ENCODE measurements around the gene PKP4. TPM values are rescaled to one million over a fixed set of nuclear protein-coding genes. Genes with fewer than 3 reads are reported as not detected.

Gene PKP4
- total RNA-seq, 1 donor from 2014 or later, result 70.4 TPM

DNA sequence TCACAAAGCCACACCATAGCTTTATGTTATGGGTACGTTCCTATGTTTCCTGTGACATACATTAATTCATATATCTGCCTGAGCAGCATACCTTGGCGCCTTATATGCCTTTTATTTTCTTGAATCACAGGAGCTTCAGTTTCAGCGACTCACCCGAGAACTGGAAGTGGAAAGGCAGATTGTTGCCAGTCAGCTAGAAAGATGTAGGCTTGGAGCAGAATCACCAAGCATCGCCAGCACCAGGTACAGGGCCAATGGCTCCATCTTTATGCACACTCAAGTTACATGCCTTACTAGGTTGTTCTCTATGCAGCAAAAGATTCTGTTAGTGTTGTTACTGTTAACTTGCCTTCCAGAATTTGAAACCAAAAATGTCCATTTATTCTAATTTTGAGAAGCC lies 120.4 kb downstream of the PKP4 start:
- intact Hi-C loops (cut with micrococcal nuclease), result no loop called here
- DNase-seq, result no peak
- no peak for ATAC-seq

DNA sequence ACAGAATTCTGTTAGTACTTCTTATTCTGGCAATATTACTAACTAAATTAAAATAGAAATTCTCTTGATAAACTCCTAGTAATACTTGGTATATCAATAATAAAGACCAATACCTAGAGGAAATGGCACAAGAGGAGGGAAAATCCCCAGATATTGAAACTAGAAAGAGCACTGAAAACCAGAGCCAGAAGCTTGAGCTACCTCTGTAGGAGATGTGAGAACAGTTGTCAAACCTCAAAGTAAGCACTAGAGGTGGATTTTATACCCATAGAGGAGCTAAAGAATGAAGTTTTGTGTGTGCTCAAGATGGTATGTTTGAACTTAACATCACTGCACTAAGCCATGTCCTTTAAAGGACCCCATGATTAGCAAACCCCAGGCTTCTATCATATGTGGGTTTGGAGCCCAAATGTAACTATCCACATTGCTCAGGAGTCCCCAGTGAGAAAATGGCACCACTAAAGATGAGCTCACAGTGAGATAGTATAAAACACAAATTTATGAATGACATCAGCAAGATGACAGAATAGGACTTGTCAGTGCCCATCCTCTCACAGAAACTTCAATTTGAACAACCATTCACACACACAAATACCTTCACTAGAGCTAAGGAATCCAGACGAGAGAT lies 122.1 kb downstream of the PKP4 start:
- ATAC-seq, result no peak
- intact Hi-C loops (cut with micrococcal nuclease), result no loop called here
- DNase-seq, result no peak

DNA sequence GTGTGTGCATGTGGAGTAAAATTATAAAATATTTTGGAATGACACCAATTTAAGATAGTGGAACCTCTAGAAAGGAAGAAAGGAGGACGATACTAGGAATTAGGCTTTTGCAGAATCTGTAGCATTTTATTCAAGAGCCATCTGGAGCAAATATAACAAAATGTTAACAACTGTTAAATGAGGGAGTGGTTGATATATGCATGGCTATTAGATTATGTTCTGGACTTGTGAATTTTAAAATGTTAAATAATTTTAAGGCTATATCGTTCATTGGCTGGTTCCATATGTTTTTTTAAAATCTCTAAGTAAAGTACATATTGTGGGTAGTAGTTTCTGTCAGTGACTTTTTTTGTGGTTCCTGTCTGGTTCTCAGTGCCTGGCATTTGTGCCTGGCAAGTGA lies 123.2 kb downstream of the PKP4 start:
- ATAC-seq (no peak), DNase-seq (no peak)
- intact Hi-C loops (cut with micrococcal nuclease), result no loop called here

DNA sequence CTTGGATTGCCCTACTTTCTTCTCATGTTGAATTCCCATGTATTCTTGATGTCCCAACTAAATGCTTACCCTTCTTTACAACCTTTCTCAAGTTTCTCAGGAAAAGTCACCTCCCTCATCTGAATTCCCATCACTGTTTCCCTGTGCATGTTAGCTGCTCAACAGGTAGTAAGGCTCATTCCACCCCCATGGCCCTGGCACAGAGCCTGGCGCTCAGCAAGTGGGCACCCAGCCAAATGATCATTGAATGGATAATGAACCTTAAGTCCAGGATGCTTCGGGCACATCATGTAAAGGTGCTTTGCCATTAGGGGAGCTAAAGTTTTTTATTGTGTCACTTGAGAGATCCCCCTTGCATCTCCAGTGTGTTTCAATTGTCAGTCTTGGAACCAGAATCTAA lies 124.0 kb downstream of the PKP4 start:
- ATAC-seq (no peak), DNase-seq (no peak)
- intact Hi-C loops (cut with micrococcal nuclease), result no loop called here

DNA sequence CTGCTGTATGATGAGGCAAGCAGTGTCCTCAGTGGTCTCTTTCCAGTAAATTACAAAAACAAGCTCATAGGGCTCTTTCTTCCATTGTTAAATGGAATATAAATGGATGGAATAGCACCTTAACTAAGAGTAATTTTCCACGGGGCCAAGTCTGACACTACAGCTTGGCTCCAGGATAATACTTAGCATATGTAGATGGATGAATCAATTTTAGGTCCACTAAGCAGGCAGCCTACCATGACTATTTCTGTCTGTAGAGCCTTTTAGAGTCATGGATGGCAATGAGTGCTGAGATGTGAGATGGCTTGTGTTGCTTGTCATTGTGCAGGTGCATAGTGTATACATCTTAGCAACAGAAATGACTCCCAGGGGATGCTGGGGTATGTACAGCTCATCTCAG lies 125.9 kb downstream of the PKP4 start:
- intact Hi-C loops (cut with micrococcal nuclease), result no loop called here
- ATAC-seq (no peak), DNase-seq (no peak)

DNA sequence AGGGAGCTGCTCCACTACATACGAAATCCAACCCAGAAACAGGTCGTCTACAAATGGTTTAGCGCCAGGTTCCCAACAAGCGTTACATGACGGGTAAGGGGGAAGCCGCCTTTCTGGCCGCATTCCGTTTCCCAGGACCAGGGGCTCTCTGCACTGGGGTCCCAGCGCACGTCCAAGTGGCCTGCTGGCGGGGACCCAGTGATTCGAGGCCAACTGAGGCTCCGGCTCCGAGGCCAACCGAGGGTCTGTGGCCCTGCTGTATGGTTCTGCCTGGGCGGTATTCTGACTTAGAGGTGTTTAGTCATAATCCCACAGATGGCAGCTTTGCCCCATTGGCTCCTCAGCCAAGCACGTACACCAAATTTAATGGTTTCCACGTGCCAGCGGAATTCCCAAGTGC lies 127.2 kb downstream of the PKP4 start:
- DNase-seq (no peak), ATAC-seq (no peak)
- intact Hi-C loops (cut with micrococcal nuclease), result no loop called here

DNA sequence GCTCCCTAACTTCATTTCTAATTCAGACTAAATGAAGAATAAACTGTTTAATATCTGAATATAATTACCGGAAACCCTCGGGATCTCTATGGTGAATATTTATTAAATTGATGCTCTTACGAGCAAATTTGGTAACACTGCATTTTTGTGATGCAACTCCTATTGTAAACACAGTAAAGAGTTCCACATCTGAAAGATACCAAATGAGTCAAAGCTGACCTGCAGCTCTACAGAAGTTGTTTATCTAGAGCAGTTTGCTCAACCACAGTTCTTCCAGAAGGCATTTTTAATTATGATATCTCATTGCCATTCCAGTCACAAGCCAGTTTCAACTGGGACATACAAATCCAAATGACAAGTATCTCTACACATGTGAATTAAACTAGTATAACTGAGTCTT lies 129.7 kb downstream of the PKP4 start:
- intact Hi-C loops (cut with micrococcal nuclease), result no loop called here
- DNase-seq (no peak), ATAC-seq (no peak)

DNA sequence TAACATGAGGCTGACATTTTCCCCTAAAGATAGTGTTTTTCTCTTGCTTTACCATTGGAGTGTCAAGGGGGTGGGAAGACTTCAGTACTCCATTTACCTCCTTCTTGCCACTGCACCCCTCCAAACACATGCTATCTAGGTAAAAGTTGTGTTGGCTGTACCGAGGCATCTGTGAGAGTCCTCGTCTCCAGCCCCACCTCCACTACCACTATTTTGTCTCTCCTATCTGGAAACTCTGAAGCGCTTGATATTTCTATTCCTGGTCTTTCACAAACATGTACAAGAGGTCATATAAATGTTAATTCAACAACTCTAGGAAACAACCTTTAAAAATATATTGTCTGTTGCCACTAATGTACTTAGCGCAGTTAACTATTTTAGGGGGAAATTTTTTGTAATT lies 132.6 kb downstream of the PKP4 start:
- DNase-seq, result no peak
- peak; percentile 51 for ATAC-seq
- intact Hi-C loops (cut with micrococcal nuclease), result no loop called here

DNA sequence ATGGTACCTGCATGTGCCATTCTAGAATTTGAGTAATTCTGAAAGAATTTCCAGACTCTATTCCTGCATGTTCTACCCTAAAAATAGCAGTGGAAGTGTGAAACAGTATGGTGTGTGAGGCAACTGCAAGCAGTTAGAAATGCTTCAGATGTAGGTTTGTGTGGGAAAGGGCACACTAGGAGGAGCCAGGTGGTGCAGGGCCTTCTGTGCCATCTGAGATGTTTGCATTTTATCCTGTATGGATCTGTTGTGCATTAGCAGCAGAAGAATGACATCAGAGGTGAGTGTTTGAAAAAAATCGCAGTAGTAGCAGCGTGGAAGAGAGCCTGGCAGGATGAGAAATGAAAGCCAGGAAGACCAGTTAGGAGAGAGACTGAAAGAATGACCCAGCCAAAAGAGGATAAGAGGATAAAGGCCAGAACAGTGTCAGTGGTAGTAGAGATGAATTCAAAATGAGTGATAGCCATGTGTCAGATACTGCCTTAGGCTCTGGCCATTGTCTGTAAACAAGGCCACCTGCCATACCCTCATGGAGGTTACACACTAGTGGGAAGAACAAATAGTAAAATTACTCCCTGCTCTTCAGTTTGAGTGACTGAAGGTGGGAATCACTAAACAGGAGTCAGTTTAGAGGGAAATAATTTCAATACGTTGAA lies 142.2 kb downstream of the PKP4 start:
- no peak for DNase-seq
- peak; percentile 61 for ATAC-seq
- intact Hi-C loops (cut with micrococcal nuclease), result no loop called here

DNA sequence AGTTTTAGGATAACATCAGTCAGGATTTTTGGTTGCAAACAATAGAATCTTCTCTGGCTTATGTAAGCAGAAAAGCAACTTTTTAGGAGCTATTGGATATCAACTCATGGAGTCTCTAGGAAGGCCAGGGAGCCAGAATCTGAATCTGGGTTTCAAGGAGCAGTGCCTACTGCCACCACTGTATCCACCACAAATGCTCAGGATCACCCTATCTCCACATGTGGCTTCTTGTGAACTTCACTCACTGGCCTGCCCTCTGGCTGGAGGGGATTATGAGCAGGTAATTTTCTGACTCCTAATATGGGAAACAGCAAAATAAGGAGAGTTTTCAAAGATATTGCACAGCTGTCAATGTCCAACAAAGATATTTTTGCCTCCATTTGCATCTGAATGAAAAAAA lies 142.9 kb downstream of the PKP4 start:
- ATAC-seq (no peak), DNase-seq (no peak)
- intact Hi-C loops (cut with micrococcal nuclease), result no loop called here

DNA sequence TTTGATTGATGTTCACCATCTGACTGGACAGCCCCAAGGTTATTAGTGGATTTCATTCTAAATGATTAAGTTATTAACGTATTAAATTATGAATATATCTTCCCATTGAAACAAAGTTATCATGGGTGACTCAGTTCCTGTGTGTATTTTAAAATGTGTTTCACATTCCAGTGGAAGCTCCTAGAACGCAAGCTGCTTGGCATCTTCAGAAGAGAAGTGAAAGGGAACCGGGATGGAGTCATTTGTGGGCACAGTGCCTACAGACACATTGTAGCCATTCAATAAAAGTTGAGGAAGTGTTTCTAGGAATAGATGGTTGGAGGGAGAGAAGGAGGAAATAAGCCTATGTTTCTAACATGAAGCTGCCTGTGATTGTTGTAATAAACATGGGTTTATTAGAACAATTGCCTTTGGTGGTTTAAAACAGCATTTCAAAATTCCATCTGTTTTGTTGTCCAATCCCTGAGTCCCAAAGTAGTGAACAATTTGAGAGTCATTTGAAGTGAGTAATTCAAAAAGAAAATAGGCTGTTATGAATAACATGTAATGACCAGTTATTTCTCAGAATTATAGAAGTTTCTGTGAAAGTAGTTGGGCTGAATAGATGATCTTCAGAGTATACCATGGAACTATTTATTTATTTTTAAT lies 143.5 kb downstream of the PKP4 start:
- DNase-seq (peak; percentile 31), ATAC-seq (peak; percentile 84)
- intact Hi-C loops (cut with micrococcal nuclease), result no loop called here

DNA sequence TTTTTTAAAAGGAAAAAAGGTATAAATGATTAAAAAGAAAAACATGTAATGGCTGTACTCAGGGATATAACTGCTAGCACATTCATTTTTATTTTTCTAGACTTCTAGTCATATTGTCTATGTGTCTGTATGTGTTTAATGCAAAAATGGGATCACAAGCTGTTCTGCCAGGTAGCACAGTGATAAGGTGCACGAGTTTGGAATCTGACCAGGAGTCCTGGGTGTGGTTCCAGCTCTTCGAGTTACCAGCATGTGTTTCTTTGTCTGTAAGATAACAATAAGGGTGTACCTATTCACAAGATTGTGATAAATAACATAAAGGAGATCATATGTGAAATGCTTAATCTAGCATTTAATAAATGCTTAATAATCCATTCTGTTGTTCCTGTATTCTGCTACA lies 145.3 kb downstream of the PKP4 start:
- intact Hi-C loops (cut with micrococcal nuclease), result no loop called here
- ATAC-seq (no peak), DNase-seq (no peak)

DNA sequence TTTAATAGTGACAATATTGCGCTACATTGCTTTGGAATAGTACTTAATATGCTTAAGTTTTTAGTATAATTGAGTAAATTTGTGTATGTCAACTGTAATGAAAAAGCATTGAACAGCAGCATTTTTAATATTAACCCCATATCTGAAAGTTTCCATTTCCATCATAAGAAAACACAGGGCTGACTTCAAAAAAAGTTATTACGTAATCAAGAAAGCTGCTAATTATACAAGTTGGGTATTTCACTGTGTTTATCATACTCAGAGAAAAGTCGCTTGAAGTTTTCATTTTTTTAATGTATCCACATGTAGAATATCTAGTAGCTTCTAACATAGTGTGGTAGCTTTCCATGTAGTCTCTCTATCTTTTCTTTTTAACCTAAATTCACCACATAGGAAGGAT lies 146.5 kb downstream of the PKP4 start:
- intact Hi-C loops (cut with micrococcal nuclease), result no loop called here
- DNase-seq (no peak), ATAC-seq (no peak)

DNA sequence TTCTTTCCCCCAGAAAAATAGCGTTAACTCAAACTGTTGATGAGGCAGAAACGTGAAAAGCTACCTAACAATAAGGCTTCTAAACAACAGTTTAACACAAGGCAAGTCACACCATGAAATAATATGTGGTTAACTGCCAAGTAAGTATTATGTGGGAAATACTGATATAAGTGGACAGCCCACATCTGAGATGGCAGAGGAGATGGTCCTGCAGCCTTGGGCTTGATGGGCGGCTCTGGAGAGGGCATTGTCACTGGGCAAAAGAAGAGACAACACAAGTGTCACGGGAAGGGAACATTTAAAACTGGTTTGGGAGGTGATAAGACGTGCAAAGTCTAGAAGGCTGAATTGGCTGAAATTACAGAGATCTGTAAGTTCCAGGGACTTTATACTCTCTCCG lies 147.2 kb downstream of the PKP4 start:
- DNase-seq (no peak), ATAC-seq (no peak)
- intact Hi-C loops (cut with micrococcal nuclease), result no loop called here

DNA sequence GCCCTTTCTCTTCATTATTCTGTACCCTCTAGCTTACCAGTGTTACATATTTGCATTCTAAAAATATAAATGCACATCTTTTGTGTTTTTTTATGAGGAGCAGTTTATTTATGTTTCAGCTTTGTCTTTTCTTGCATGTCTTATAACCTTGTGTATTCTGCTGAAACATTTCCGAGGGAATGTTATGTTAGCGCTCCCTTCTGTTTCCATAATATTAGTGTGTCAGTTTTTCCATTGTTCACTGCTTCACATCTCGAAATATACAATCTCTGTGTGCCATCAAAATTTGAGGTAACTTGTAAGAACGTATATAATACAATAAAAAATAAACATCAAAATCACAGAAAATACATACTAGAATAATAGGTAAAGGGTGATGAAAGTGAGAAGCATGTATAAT lies 153.3 kb downstream of the PKP4 start:
- DNase-seq, result no peak
- intact Hi-C loops (cut with micrococcal nuclease), result no loop called here
- ATAC-seq, result no peak

DNA sequence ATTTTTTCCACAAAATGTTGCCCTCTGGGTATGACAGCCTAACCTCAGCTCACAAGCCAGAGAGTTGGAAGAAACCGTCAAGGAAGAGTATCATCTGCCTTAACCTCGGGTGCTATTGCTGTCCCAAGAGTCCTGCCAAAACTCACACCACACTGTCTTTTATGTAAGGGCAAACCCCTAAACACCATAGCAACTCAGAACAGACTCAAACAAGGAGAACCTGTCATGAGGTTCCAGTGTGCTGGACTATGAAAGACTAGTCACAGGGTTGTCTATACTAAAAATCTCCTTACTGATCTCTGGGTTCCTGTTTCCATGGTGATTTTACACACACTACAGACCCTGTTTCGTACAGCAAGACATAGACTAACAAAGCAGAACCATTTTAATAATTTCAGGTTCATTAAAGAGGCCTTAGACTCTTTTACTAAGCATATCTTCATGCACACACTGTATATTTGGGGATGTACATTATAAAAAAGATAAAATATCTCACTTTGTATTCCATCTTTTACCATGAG lies 159.8 kb downstream of the PKP4 start:
- ATAC-seq, result no peak
- intact Hi-C loops (cut with micrococcal nuclease), result no loop called here
- DNase-seq, result no peak

DNA sequence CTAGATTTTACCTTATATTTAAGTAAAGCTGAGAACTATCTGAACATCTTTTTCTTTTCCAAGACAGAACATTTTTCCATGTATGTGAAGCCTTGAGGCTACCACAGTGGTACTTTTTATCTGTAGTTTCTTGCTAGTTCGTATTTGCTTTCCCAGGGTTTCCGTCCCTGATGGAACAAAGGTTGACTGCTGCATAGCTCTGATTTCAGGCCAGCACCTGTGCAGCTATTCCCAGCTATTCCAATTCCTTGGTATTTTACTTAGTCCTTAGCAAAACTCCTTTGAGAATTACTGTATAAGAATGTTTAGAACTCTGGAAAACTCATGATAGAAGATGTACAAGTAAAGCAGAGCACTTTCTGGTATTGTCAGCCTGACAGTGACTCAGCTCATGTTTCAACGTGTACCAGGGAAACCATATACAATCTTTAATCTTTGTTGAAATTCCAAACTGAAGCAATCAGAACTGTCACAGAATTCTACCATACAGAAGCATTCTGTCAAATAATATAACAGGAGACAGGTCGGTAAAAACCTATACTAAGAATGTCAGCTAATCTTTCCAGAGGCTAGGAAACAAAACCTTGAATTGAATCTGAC lies 162.2 kb downstream of the PKP4 start:
- DNase-seq, result no peak
- intact Hi-C loops (cut with micrococcal nuclease), result no loop called here
- no peak for ATAC-seq

DNA sequence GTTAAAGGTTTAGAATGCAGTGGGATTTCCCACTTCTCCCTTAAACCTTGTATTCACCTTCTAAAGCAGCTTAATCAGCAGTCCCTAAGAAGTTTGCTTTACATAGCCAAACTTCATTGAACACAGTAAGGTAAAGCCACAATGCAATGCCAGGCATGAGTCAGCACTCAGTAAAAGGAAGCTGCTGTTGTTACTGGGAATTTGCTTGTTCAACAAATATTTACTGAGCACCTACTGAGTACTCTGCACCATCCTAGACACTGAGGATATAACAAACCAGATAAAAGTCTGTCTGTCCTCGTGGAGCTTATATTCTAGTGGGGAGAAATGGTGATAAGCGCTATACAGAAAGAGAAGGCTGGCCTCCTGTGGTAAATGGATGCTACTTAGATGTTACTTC lies 162.7 kb downstream of the PKP4 start:
- DNase-seq, result no peak
- no peak for ATAC-seq
- intact Hi-C loops (cut with micrococcal nuclease), result no loop called here

DNA sequence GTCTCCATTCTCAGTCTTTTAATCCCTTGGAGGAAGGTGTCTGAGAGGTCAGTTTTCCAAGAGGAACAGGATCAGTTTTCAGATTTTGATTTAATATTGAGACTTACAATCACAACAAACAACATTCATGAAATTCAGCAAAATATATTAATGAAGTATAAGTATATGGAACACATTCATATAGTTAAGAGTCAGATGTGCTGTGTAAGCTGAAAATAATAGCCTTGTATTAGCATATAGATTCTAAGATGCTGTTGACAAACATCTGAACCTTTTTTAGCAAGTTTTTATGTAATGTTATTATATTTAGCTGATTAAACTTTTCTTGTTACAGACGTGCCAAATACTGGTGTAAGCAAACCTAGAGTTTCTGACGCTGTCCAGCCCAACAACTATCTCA lies 163.9 kb downstream of the PKP4 start:
- intact Hi-C loops (cut with micrococcal nuclease), result no loop called here
- ATAC-seq, result no peak

DNA sequence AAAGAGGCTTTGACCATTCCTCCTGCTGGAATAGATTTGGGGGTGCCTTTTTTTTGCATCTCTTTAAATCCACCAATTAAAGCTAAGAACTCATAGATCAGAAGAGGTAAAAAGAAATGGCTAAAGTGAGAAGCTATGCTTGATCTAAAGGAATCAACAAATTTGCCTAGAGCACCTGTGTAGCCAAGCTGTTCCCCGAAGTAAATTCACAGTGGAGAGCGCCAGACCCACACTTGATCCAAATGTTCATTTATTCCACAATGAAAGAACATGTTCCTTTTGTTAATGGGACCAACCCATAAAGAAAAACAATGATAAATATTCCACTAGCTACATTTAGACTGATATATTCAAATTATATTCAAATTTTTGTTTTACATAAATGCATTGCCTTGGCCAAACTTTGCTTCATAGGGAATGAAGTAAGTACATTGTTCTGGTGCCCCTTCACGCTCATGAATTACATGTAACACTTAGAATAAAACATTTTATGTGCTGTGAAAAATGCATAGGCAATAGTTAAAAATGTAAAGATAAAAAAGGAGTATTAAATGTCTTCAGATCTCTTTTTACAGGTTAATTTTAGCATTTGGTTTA lies 167.4 kb downstream of the PKP4 start:
- DNase-seq (no peak), ATAC-seq (no peak)
- intact Hi-C loops (cut with micrococcal nuclease), result no loop called here

More for the DNA sequence above, 163.9 kb downstream of the PKP4 start:
- DNase-seq, result no peak
